ENCODE results near the gene EPB41L5. TPM values are rescaled to one million over a fixed set of nuclear protein-coding genes. Genes with fewer than 3 reads are reported as not detected.
A peak's percentile ranks its signal among the peaks of the same experiment; 100 is the strongest.

Gene EPB41L5
- total RNA-seq, 1 experiment from 2014 or later = 83.0 TPM

GRCh38 chr2:120110062-120110362 lies 97.1 kb downstream of the EPB41L5 start:
- no TSS peak for BruUV-seq (replicated peaks)
- H3K9me3 ChIP-seq = no peaks in the 10 kb centered on the region
- DNase-seq = no peak
- no peaks in the 10 kb centered on the region for H3K9me3 Mint-ChIP-seq (ENCODE audit: unreplicated experiment)
- ChIA-PET CTCF (interaction anchor here (1.1 to 1.5 kb wide), 2 partner anchors 65 to 203 kb away, joined by 4 to 7 read pairs; no protein-coding TSS in a partner anchor), POLR2A (no interaction called here)
- peaks cover 9% of the 10 kb centered on the region for H3K4me1 Mint-ChIP-seq (ENCODE audit: low read depth, unreplicated experiment)
- no peaks in the 10 kb centered on the region for H3K4me1 ChIP-seq
- H3K36me3 ChIP-seq (ENCODE audit: control insufficient read depth, insufficient read depth, low read length) = no peaks in the 10 kb centered on the region; the same call in 1 of the 2 replicates
- peaks cover 24% of the 10 kb centered on the region for H3K36me3 Mint-ChIP-seq (ENCODE audit: insufficient read depth, unreplicated experiment)
- intact Hi-C loops (cut with micrococcal nuclease; ENCODE audit: unreplicated experiment) = no loop called here
- H3K27ac Mint-ChIP-seq (ENCODE audit: unreplicated experiment) = no peak overlapping the region
- H3K27me3 Mint-ChIP-seq (ENCODE audit: insufficient read depth, unreplicated experiment) = no peaks in the 10 kb centered on the region
- H3K4me3 ChIP-seq (ENCODE audit: low read depth, low read length) = no peak overlapping the region
- no peak for TF ChIP-seq CTCF (IDR thresholded peaks at IDR 0.05; ENCODE audit: insufficient read depth in 1 of 2, low read depth in 1 of 2, low read length in 1 of 2, severe bottlenecking in 1 of 2, unreplicated experiment in 1 of 2)
- no peak overlapping the region for H3K4me3 Mint-ChIP-seq (ENCODE audit: unreplicated experiment)
- no peaks in the 10 kb centered on the region for H3K27me3 ChIP-seq (replicated peaks; ENCODE audit: control insufficient read depth, insufficient read depth, low read length)

GRCh38 chr2:120110507-120110906 lies 97.6 kb downstream of the EPB41L5 start:
- BruUV-seq (replicated peaks) = no TSS peak
- H3K27ac Mint-ChIP-seq (ENCODE audit: unreplicated experiment) = no peak overlapping the region
- H3K4me3 ChIP-seq (ENCODE audit: low read depth, low read length) = no peak overlapping the region
- no peaks in the 10 kb centered on the region for H3K27me3 Mint-ChIP-seq (ENCODE audit: insufficient read depth, unreplicated experiment)
- intact Hi-C loops (cut with micrococcal nuclease; ENCODE audit: unreplicated experiment) = no loop called here
- H3K36me3 Mint-ChIP-seq (ENCODE audit: insufficient read depth, unreplicated experiment) = peaks cover 24% of the 10 kb centered on the region
- peaks cover 9% of the 10 kb centered on the region for H3K4me1 Mint-ChIP-seq (ENCODE audit: low read depth, unreplicated experiment)
- no peak for TF ChIP-seq CTCF (IDR thresholded peaks at IDR 0.05; ENCODE audit: insufficient read depth in 1 of 2, low read depth in 1 of 2, low read length in 1 of 2, severe bottlenecking in 1 of 2, unreplicated experiment in 1 of 2)
- H3K27me3 ChIP-seq (replicated peaks; ENCODE audit: control insufficient read depth, insufficient read depth, low read length) = no peaks in the 10 kb centered on the region
- H3K9me3 Mint-ChIP-seq (ENCODE audit: unreplicated experiment) = no peaks in the 10 kb centered on the region
- H3K9me3 ChIP-seq = no peaks in the 10 kb centered on the region
- CTCF ChIA-PET = interaction anchor here (1.1 to 1.5 kb wide), 2 partner anchors 64 to 203 kb away, joined by 4 to 7 read pairs; no protein-coding TSS in a partner anchor
- POLR2A ChIA-PET = no interaction called here
- no peak for DNase-seq
- H3K4me1 ChIP-seq = no peaks in the 10 kb centered on the region
- H3K36me3 ChIP-seq (ENCODE audit: control insufficient read depth, insufficient read depth, low read length) = no peaks in the 10 kb centered on the region; the same call in 1 of the 2 replicates
- no peak overlapping the region for H3K4me3 Mint-ChIP-seq (ENCODE audit: unreplicated experiment)

GRCh38 chr2:120111193-120111592 lies 98.3 kb downstream of the EPB41L5 start:
- no peak overlapping the region for H3K4me3 ChIP-seq (ENCODE audit: low read depth, low read length)

More at GRCh38 chr2:120111193-120111592, 98.3 kb downstream of the EPB41L5 start:
- H3K4me1 Mint-ChIP-seq (ENCODE audit: low read depth, unreplicated experiment) = peaks cover 9% of the 10 kb centered on the region
- no peaks in the 10 kb centered on the region for H3K4me1 ChIP-seq
- H3K36me3 ChIP-seq (ENCODE audit: control insufficient read depth, insufficient read depth, low read length) = no peaks in the 10 kb centered on the region; the same call in 1 of the 2 replicates
- peaks cover 24% of the 10 kb centered on the region for H3K36me3 Mint-ChIP-seq (ENCODE audit: insufficient read depth, unreplicated experiment)
- intact Hi-C loops (cut with micrococcal nuclease; ENCODE audit: unreplicated experiment) = no loop called here
- no peak for TF ChIP-seq CTCF (IDR thresholded peaks at IDR 0.05; ENCODE audit: insufficient read depth in 1 of 2, low read depth in 1 of 2, low read length in 1 of 2, severe bottlenecking in 1 of 2, unreplicated experiment in 1 of 2)
- no peaks in the 10 kb centered on the region for H3K9me3 Mint-ChIP-seq (ENCODE audit: unreplicated experiment)
- ChIA-PET CTCF (no interaction called here), POLR2A (no interaction called here)
- no peaks in the 10 kb centered on the region for H3K27me3 ChIP-seq (replicated peaks; ENCODE audit: control insufficient read depth, insufficient read depth, low read length)
- H3K4me3 Mint-ChIP-seq (ENCODE audit: unreplicated experiment) = no peak overlapping the region
- DNase-seq = no peak
- no TSS peak for BruUV-seq (replicated peaks)
- H3K27me3 Mint-ChIP-seq (ENCODE audit: insufficient read depth, unreplicated experiment) = no peaks in the 10 kb centered on the region
- H3K27ac Mint-ChIP-seq (ENCODE audit: unreplicated experiment) = peak overlapping the region; percentile 4
- H3K9me3 ChIP-seq = no peaks in the 10 kb centered on the region
